Dedifferentiated amniotic fluid mesenchymal stem cell (primary cell): ENCODE measurements around the gene GPATCH3.

ENCODE experiments used
- DNase-seq: peaks from one replicate; pipeline ENCODE4 v3.0.0-alpha.2; 2016; ENCODE audit errors: extremely low spot score

Gene GPATCH3

DNA sequence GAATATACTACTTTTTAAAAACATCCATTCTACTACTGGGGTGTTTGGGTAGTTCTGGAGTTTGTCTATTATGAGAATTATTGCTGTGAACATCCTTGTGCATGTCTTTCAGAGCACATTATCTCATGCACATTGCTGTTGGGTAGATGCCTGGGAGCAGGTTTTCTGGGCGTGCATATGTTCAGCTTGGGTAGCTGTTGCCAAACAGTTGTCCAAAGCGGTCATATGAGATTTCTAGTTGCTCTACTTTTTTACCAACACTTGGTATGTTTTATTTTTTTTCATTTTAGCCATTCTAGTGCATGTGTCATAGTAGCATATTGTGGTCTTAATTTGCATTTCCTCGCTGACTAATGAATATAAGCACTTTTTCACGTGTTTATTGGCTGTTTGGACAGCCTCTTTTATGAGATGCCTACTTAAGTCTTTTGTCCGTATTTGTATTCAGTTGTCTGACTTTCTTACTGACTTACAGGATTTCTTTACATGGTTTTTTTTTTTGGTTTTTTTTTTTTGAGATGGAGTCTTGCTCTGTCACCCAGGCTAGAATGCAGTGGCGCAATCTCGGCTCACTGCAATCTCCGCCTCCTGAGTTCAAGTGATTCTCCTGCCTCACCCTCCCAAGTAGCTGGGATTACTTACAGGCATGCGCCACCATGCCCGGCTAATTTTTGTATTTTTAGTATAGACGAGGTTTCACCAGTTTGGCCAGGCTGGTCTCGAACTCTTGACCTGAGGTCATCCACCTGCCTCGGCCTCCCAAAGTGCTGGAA, 55.7 kb downstream of the GPATCH3 start:
- DNase-seq: no peak
